MM.1S (cell line): ENCODE results near the gene THRB.

Experiments used
- DNase-seq: peaks from one replicate; pipeline ENCODE4 v3.0.0-alpha.2; 2015
- H2AFZ ChIP-seq: fragments of 300-600 bp; sonication (generic); 2 replicates; pipeline ENCODE4 v1.6.0; 2016; ENCODE audit warnings: antibody characterized with exemption, low read length
- H3F3A ChIP-seq: fragments of 300-600 bp; sonication (generic); 2 replicates; pipeline ENCODE4 v1.6.1; 2016; ENCODE audit warnings: mild to moderate bottlenecking, antibody characterized with exemption, low read length, moderate library complexity, mixed read lengths; ENCODE audit not compliant: insufficient read depth
- H3K27ac ChIP-seq: fragments of 300-600 bp; sonication (generic); 2 replicates; pipeline ENCODE4 v1.5.1; 2016; ENCODE audit warnings: mild to moderate bottlenecking, low read length
- H3K27me3 ChIP-seq: fragments of 300-600 bp; sonication (generic); replicated peaks from 2 replicates; pipeline ENCODE4 v1.6.0; 2016; ENCODE audit warnings: low read length; ENCODE audit not compliant: insufficient read depth
- H3K36me3 ChIP-seq: fragments of 300-600 bp; sonication (generic); replicated peaks from 2 replicates; pipeline ENCODE4 v1.6.1; 2016; ENCODE audit warnings: mild to moderate bottlenecking, low read length, mixed read lengths; ENCODE audit not compliant: insufficient read depth
- H3K4me1 ChIP-seq: fragments of 300-600 bp; sonication (generic); 2 replicates; pipeline ENCODE4 v1.6.1; 2016; ENCODE audit warnings: low read length, mixed read lengths
- H3K4me2 ChIP-seq: fragments of 300-600 bp; sonication (generic); 2 replicates; pipeline ENCODE4 v1.6.0; 2016; ENCODE audit warnings: low read depth, low read length
- H3K4me3 ChIP-seq: fragments of 300-600 bp; sonication (generic); 2 replicates; pipeline ENCODE4 v1.5.1; 2016; ENCODE audit warnings: low read length, mixed read lengths
- H3K79me2 ChIP-seq: fragments of 300-600 bp; sonication (generic); 2 replicates; pipeline ENCODE4 v1.6.1; 2016; ENCODE audit warnings: mixed run types, low read length, mixed read lengths
- H3K9ac ChIP-seq: fragments of 300-600 bp; sonication (generic); 2 replicates; pipeline ENCODE4 v1.6.1; 2016; ENCODE audit warnings: low read length, mixed read lengths
- H3K9me2 ChIP-seq: fragments of 300-600 bp; sonication (generic); replicated peaks from 2 replicates; pipeline ENCODE4 v1.6.1; 2016; ENCODE audit warnings: mild to moderate bottlenecking, low read length, mixed read lengths; ENCODE audit not compliant: insufficient read depth
- H3K9me3 ChIP-seq: fragments of 300-600 bp; sonication (generic); replicated peaks from 2 replicates; pipeline ENCODE4 v1.6.1; 2016; ENCODE audit warnings: mild to moderate bottlenecking, low read length, mixed read lengths; ENCODE audit not compliant: insufficient read depth
- H4K20me1 ChIP-seq: fragments of 300-600 bp; sonication (generic); 2 replicates; pipeline ENCODE4 v1.6.1; 2016; ENCODE audit warnings: mild to moderate bottlenecking, low read length, moderate library complexity, mixed read lengths; ENCODE audit not compliant: insufficient read depth
- CTCF ChIP-seq: fragments of 300-600 bp; sonication (generic); IDR thresholded peaks from 2 replicates; pipeline ENCODE4 v1.5.1; 2016; ENCODE audit warnings: antibody characterized with exemption, low read length, mixed read lengths
- EZH2 ChIP-seq: fragments of 300-600 bp; sonication (generic); optimal IDR thresholded peaks from 2 replicates; pipeline ENCODE3; 2017; ENCODE audit warnings: low read depth, mild to moderate bottlenecking, antibody characterized with exemption, low read length, mixed read lengths
- EZH2phosphoT487 ChIP-seq: fragments of 300-600 bp; sonication (generic); IDR thresholded peaks from 2 replicates; pipeline ENCODE4 v1.6.1; 2018; ENCODE audit warnings: antibody characterized with exemption, low read length

Gene THRB

GRCh38 chr3:24086206-24086605 lies 408.4 kb downstream of the THRB start:
- H3F3A ChIP-seq: no peaks in the 10 kb centered on the region
- no peaks in the 10 kb centered on the region for H4K20me1 ChIP-seq
- H3K9me2 ChIP-seq: no peaks in the 10 kb centered on the region
- H3K9ac ChIP-seq: no peak overlapping the region
- H3K27me3 ChIP-seq: no peaks in the 10 kb centered on the region
- H3K36me3 ChIP-seq: no peaks in the 10 kb centered on the region
- no peak overlapping the region for H2AFZ ChIP-seq
- no peaks in the 10 kb centered on the region for H3K9me3 ChIP-seq
- DNase-seq: no peak
- H3K79me2 ChIP-seq: no peaks in the 10 kb centered on the region
- H3K4me3 ChIP-seq: no peak overlapping the region
- H3K27ac ChIP-seq: no peak overlapping the region
- no peak overlapping the region for H3K4me2 ChIP-seq
- TF ChIP-seq EZH2: no peak
- no peaks in the 10 kb centered on the region for H3K4me1 ChIP-seq

GRCh38 chr3:24072193-24072592 lies 422.5 kb downstream of the THRB start:
- Histone ChIP-seq H3K4me2 (no peak overlapping the region), H3K9ac (no peak overlapping the region), H3K9me2 (no peaks in the 10 kb centered on the region), H3K36me3 (no peaks in the 10 kb centered on the region), H3K79me2 (no peaks in the 10 kb centered on the region), H3K4me1 (no peaks in the 10 kb centered on the region), H4K20me1 (no peaks in the 10 kb centered on the region), H3K9me3 (no peaks in the 10 kb centered on the region), H3K4me3 (no peak overlapping the region), H3K27ac (no peak overlapping the region), H3K27me3 (no peaks in the 10 kb centered on the region), H2AFZ (no peak overlapping the region), H3F3A (no peaks in the 10 kb centered on the region)
- no peak for DNase-seq
- TF ChIP-seq EZH2 (no peak), CTCF (no peak), EZH2phosphoT487 (no peak)

GRCh38 chr3:24069045-24069444 lies 425.6 kb downstream of the THRB start:
- TF ChIP-seq EZH2 (no peak), CTCF (peak; percentile 20), EZH2phosphoT487 (no peak)
- no peaks in the 10 kb centered on the region for H3F3A ChIP-seq
- no peak overlapping the region for H3K9ac ChIP-seq
- no peak overlapping the region for H3K4me3 ChIP-seq
- no peaks in the 10 kb centered on the region for H3K4me1 ChIP-seq
- no peaks in the 10 kb centered on the region for H3K27me3 ChIP-seq
- no peaks in the 10 kb centered on the region for H3K9me2 ChIP-seq
- no peak for DNase-seq
- H2AFZ ChIP-seq: no peak overlapping the region
- H4K20me1 ChIP-seq: no peaks in the 10 kb centered on the region
- no peak overlapping the region for H3K4me2 ChIP-seq
- no peak overlapping the region for H3K27ac ChIP-seq
- no peaks in the 10 kb centered on the region for H3K79me2 ChIP-seq
- H3K36me3 ChIP-seq: no peaks in the 10 kb centered on the region
- no peaks in the 10 kb centered on the region for H3K9me3 ChIP-seq

- peak overlapping the region; percentile 6; the same call in 1 of the 2 replicates for H3K27ac ChIP-seq
- no peak overlapping the region for H2AFZ ChIP-seq
- H3F3A ChIP-seq: no peaks in the 10 kb centered on the region
- H3K27me3 ChIP-seq: no peaks in the 10 kb centered on the region
- H3K9ac ChIP-seq: no peak overlapping the region
- H4K20me1 ChIP-seq: no peaks in the 10 kb centered on the region
- H3K4me2 ChIP-seq: no peak overlapping the region
- TF ChIP-seq CTCF: no peak
- no peak for TF ChIP-seq EZH2
- no peaks in the 10 kb centered on the region for H3K9me3 ChIP-seq
- no peaks in the 10 kb centered on the region for H3K36me3 ChIP-seq
- H3K79me2 ChIP-seq: no peaks in the 10 kb centered on the region
- no peaks in the 10 kb centered on the region for H3K9me2 ChIP-seq
- DNase-seq: peak; percentile 39
- no peak overlapping the region for H3K4me3 ChIP-seq
- no peaks in the 10 kb centered on the region for H3K4me1 ChIP-seq
Measured at GRCh38 chr3:24067483-24067882, 427.2 kb downstream of the THRB start.
